A549 (cell line): ENCODE results near the gene HSD11B2. TPM values are rescaled to one million over a fixed set of nuclear protein-coding genes. Genes with fewer than 3 reads are reported as not detected.

Source experiments
- ATAC-seq, 2 experiments: fragments of 200-7000 bp in 1 of 2; fragments of >200 bp in 1 of 2; cut with Nextera tagmentation in 1 of 2; cut with Tn5 transposase in 1 of 2; 3 replicates each; pipeline versions ENCODE4 v1.8.0 to v1.9.1; 2018 to 2020; ENCODE audit warnings: mild to moderate bottlenecking in 1 of 2, moderate library complexity in 1 of 2
- CTCF ChIA-PET: fragments of 300-600 bp; sonication (Branson Sonifier 250); formaldehyde crosslinking; extraction: SDS; loops from one replicate; lab custom pipeline; 2021; ENCODE audit warnings: antibody characterized with exemption, inconsistent platforms; lab: Yijun Ruan, JAX
- POLR2A ChIA-PET: fragments of 350-600 bp; formaldehyde crosslinking; extraction: SDS; loops from one replicate; lab custom pipeline; 2021; ENCODE audit warnings: antibody characterized with exemption, inconsistent platforms; lab: Yijun Ruan, JAX
- DNase-seq, 2 experiments: peaks; one replicate each; pipeline versions ENCODE4 v3.0.0 to v3.0.0-alpha.2; 2011 to 2016; ENCODE audit warnings: low read depth in 1 of 2, low spot score in 1 of 2
- FAIRE-seq: peaks from 2 replicates; lab custom pipeline; 2011; peaks lifted over from hg19 to GRCh38; lab: Jason Lieb, UNC
- H3K27ac ChIP-seq, 2 experiments: fragments of >200 bp; sonication (Bioruptor Twin); formaldehyde crosslinking; 3 replicates each; pipeline ENCODE4 v1.5.1; 2016 to 2017
- H3K4me1 ChIP-seq: fragments of >200 bp; sonication (Bioruptor Twin); formaldehyde crosslinking; 3 replicates; pipeline ENCODE4 v1.6.1; 2016
- H3K4me2 ChIP-seq: fragments of >200 bp; sonication (Bioruptor Twin); formaldehyde crosslinking; 3 replicates; pipeline ENCODE4 v1.6.1; 2016
- H3K4me3 ChIP-seq: fragments of >200 bp; sonication (Bioruptor Twin); formaldehyde crosslinking; 3 replicates; pipeline ENCODE4 v1.5.1; 2016
- H3K9me3 ChIP-seq: fragments of >200 bp; sonication (Bioruptor Twin); formaldehyde crosslinking; 3 replicates; pipeline ENCODE4 v1.6.1; 2016
- CEBPB ChIP-seq, 2 experiments: fragments of >200 bp in 1 of 2; sonication (Bioruptor Twin) in 1 of 2; formaldehyde crosslinking in 1 of 2; IDR thresholded peaks; 2 replicates each; pipeline ENCODE4 v1.6.1; 2012 to 2016
- EHMT2 ChIP-seq: fragments of 200-600 bp; sonication (generic); IDR thresholded peaks from 2 replicates; pipeline ENCODE4 v1.6.1; 2016; ENCODE audit warnings: antibody characterized with exemption, low read depth, mild to moderate bottlenecking, moderate library complexity
- EP300 ChIP-seq, 2 experiments: fragments of >200 bp; sonication (Bioruptor Twin); formaldehyde crosslinking; IDR thresholded peaks; 2 replicates in 1 of 2; 3 replicates in 1 of 2; pipeline ENCODE4 v1.6.1; 2016 to 2017
- HDAC2 ChIP-seq: fragments of 200-600 bp; sonication (generic); IDR thresholded peaks from 2 replicates; pipeline ENCODE4 v1.6.1; 2016
- HOXA7 ChIP-seq: fragments of 250-450 bp; sonication (Bioruptor Pico); IDR thresholded peaks from 2 replicates; pipeline ENCODE4 v1.5.0; 2020; ENCODE audit warnings: mild to moderate bottlenecking, moderate library complexity
- HOXB5 ChIP-seq: fragments of 250-450 bp; sonication (Bioruptor Pico); IDR thresholded peaks from 2 replicates; pipeline ENCODE4 v1.5.0; 2020; ENCODE audit warnings: mild to moderate bottlenecking, moderate library complexity
- JUN ChIP-seq, 2 experiments: fragments of >200 bp; sonication (Bioruptor Twin); formaldehyde crosslinking; IDR thresholded peaks; 2 replicates in 1 of 2; 3 replicates in 1 of 2; pipeline ENCODE4 v1.6.1; 2016 to 2017
- KDM5A ChIP-seq: fragments of 200-600 bp; sonication (generic); IDR thresholded peaks from 2 replicates; pipeline ENCODE4 v1.6.1; 2016; ENCODE audit warnings: antibody characterized with exemption, mild to moderate bottlenecking
- ZFP36 ChIP-seq: fragments of 450-650 bp; IDR thresholded peaks from 2 replicates; pipeline ENCODE4 v1.6.1; 2014; ENCODE audit warnings: borderline replicate concordance; ENCODE audit not compliant: partially characterized antibody
- ZNF302 ChIP-seq: fragments of 250-450 bp; sonication (Bioruptor Pico); IDR thresholded peaks from 2 replicates; pipeline ENCODE4 v1.9.0; 2021; ENCODE audit warnings: inconsistent platforms, mild to moderate bottlenecking, moderate library complexity
- WGBS: methylation state at CpG from one replicate; pipeline ENCODE4 v1.1.6; 2017; ENCODE audit errors: missing lambda C conversion rate; 5-methylcytosine and 5-hydroxymethylcytosine counted together
- polyA plus RNA-seq, 4 experiments: library from polyadenylated mRNA; depleted of rRNA in 3 of 4; stranded (reverse); fragments of >200 nt; fragmentation: RNase III in 1 of 4; extraction: RNeasy Plus Mini Kit Qiagen cat#74134 plus additional on column Dnase treatment in 1 of 4; gene quantifications; 2 replicates in 3 of 4; 3 replicates in 1 of 4; pipeline ENCODE4 v1.2.3, GENCODE V29; 2011 to 2017
- TF ChIP-seq, protein P1 (sequence below): fragments of 200-600 bp; sonication (generic); IDR thresholded peaks from 2 replicates; pipeline ENCODE4 v1.6.1; 2016; ENCODE audit warnings: antibody characterized with exemption, mild to moderate bottlenecking, moderate library complexity
- TF ChIP-seq, protein P2 (sequence below): fragments of 450-650 bp; IDR thresholded peaks from 2 replicates; pipeline ENCODE4 v1.6.1; 2014; ENCODE audit warnings: antibody characterized with exemption
- TF ChIP-seq, protein P3 (sequence below): fragments of 250-450 bp; sonication (Bioruptor Pico); IDR thresholded peaks from 2 replicates; pipeline ENCODE4 v1.5.0; 2020; ENCODE audit warnings: low read depth, mild to moderate bottlenecking, moderate library complexity
- TF ChIP-seq, protein P4 (sequence below): IDR thresholded peaks from 2 replicates; pipeline ENCODE4 v1.6.1; 2012

Gene HSD11B2
- polyA plus RNA-seq, 2 of the 4 experiments (the other 2 are of a cell fraction): 0.53 to 1.6 TPM

DNA sequence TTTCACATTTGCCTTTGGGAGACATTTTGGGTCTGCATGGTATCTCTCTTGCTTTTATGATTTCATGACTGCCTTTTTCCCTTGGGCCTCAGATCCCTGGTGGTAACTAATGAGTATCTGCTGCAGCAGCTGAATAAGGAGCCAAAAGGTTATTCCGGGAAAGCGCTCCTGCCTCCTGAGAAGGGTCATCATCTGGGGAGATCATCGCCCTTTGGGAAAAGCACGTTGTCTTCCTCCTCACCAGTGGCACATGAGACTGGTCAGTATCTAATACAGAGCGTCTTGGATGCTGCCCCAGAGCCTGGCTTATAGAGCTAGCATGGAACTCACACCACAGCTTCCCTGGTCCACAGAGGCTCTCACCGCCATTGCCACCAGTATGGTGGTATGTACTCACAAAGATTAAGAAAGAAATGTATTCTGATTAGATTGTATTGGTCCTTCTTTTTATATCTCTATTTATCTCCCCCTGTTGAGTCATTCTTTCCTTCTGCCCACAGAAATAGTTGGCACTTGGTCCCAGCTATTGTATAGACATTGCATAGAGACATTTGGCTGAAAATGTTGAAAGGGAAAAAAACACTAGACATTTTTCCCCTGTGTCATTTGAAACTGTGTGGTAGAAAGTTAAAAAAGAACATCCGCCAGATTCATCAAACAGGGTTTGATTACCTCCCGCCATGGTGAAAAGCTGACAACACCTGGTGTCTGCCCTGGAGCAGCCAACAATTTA lies 46.0 kb upstream of the HSD11B2 start:
- POLR2A ChIA-PET: no interaction called here
- CTCF ChIA-PET: interaction anchor here (1.2 to 5.8 kb wide), 4 partner anchors 8 to 62 kb away, joined by 4 to 34 read pairs (median 14); partner anchors contain the start of genes KCTD19, LRRC36 and TPPP3

DNA sequence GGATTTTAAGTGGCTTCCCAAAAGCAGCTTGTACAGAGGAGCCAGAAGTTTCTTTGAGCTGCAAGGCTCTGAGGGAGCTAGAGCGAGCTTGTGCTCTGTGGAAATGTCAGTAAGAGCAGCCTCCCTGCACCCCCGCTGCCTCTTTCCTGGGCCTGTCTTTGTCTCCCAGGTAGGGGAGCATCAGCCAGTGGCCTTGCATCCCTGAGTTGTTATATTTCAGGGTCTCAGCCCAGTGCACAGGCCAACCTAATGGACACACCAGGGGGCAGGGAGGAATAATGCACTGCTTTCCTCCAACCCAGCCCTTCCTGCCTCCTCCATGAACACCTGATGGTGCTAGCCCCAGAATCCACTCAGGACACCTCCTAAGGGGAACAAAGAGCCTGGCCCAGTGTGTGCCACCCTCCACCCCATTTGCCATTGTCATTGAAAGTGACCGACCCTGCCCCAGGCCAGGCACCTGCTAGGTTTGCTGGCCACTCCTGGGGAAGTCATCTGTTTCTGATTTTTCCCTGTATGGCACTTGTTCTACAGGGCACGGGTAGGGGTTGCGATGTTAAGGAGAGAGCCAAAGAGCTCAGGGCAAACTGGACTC lies 44.0 kb upstream of the HSD11B2 start:
- TF ChIP-seq, protein P1, sequence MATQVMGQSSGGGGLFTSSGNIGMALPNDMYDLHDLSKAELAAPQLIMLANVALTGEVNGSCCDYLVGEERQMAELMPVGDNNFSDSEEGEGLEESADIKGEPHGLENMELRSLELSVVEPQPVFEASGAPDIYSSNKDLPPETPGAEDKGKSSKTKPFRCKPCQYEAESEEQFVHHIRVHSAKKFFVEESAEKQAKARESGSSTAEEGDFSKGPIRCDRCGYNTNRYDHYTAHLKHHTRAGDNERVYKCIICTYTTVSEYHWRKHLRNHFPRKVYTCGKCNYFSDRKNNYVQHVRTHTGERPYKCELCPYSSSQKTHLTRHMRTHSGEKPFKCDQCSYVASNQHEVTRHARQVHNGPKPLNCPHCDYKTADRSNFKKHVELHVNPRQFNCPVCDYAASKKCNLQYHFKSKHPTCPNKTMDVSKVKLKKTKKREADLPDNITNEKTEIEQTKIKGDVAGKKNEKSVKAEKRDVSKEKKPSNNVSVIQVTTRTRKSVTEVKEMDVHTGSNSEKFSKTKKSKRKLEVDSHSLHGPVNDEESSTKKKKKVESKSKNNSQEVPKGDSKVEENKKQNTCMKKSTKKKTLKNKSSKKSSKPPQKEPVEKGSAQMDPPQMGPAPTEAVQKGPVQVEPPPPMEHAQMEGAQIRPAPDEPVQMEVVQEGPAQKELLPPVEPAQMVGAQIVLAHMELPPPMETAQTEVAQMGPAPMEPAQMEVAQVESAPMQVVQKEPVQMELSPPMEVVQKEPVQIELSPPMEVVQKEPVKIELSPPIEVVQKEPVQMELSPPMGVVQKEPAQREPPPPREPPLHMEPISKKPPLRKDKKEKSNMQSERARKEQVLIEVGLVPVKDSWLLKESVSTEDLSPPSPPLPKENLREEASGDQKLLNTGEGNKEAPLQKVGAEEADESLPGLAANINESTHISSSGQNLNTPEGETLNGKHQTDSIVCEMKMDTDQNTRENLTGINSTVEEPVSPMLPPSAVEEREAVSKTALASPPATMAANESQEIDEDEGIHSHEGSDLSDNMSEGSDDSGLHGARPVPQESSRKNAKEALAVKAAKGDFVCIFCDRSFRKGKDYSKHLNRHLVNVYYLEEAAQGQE: no peak
- TF ChIP-seq HDAC2: no peak
- no peak for TF ChIP-seq HOXB5
- TF ChIP-seq EHMT2: no peak
- TF ChIP-seq, protein P2, sequence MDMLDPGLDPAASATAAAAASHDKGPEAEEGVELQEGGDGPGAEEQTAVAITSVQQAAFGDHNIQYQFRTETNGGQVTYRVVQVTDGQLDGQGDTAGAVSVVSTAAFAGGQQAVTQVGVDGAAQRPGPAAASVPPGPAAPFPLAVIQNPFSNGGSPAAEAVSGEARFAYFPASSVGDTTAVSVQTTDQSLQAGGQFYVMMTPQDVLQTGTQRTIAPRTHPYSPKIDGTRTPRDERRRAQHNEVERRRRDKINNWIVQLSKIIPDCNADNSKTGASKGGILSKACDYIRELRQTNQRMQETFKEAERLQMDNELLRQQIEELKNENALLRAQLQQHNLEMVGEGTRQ: no peak
- TF ChIP-seq, protein P3, sequence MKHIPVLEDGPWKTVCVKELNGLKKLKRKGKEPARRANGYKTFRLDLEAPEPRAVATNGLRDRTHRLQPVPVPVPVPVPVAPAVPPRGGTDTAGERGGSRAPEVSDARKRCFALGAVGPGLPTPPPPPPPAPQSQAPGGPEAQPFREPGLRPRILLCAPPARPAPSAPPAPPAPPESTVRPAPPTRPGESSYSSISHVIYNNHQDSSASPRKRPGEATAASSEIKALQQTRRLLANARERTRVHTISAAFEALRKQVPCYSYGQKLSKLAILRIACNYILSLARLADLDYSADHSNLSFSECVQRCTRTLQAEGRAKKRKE (CRISPR knock-in tag): no peak
- no peak for TF ChIP-seq EP300 (IDR thresholded peaks at IDR 0.05)
- TF ChIP-seq, protein P4, sequence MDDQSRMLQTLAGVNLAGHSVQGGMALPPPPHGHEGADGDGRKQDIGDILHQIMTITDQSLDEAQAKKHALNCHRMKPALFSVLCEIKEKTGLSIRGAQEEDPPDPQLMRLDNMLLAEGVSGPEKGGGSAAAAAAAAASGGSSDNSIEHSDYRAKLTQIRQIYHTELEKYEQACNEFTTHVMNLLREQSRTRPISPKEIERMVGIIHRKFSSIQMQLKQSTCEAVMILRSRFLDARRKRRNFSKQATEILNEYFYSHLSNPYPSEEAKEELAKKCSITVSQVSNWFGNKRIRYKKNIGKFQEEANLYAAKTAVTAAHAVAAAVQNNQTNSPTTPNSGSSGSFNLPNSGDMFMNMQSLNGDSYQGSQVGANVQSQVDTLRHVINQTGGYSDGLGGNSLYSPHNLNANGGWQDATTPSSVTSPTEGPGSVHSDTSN: no peak
- no peak for TF ChIP-seq ZFP36
- no peak for TF ChIP-seq ZNF302 (CRISPR knock-in tag)
- TF ChIP-seq KDM5A: no peak
- TF ChIP-seq CEBPB (IDR thresholded peaks at IDR 0.05): no peak
- TF ChIP-seq JUN (IDR thresholded peaks at IDR 0.05): no peak
- no peak for ATAC-seq
- Histone ChIP-seq H3K27ac (no peak overlapping the region), H3K9me3 (no peaks in the 10 kb centered on the region), H3K4me3 (no peak overlapping the region), H3K4me2 (no peak overlapping the region), H3K4me1 (no peaks in the 10 kb centered on the region)
- ChIA-PET POLR2A (no interaction called here), CTCF (interaction anchor here (0.7 to 5.8 kb wide), 3 partner anchors 13 to 101 kb away, joined by 3 to 34 read pairs (median 7); partner anchors contain the start of genes KCTD19 and LRRC36)
- 78% methylated on average over 5 of the region's 5 CpGs for WGBS
- FAIRE-seq: no peak
- DNase-seq: no peak

More for the DNA sequence above, 46.0 kb upstream of the HSD11B2 start:
- FAIRE-seq (no peak), DNase-seq (no peak), ATAC-seq (no peak)
- Histone ChIP-seq H3K4me1 (no peaks in the 10 kb centered on the region), H3K9me3 (no peaks in the 10 kb centered on the region), H3K4me3 (no peak overlapping the region), H3K27ac (no peak overlapping the region), H3K4me2 (no peak overlapping the region)
- no peak for TF ChIP-seq HOXA7 (CRISPR knock-in tag)
- 82% methylated on average over 8 of the region's 8 CpGs for WGBS
